ENCODE results near the gene RERE.
A peak's percentile ranks its signal among the peaks of the same experiment; 100 is the strongest.

Gene RERE

GRCh38 chr1:8351693-8352470, 465.6 kb downstream of the RERE start:
- no peak for DNase-seq (ENCODE audit: low read depth)
- peak; percentile 50 for TF ChIP-seq CTCF (IDR thresholded peaks at IDR 0.05; ENCODE audit: control insufficient read depth, extremely low read depth, insufficient read depth)
- no peak overlapping the region for H3K4me3 ChIP-seq (ENCODE audit: low read depth, low read length)

- no peak for TF ChIP-seq CTCF (IDR thresholded peaks at IDR 0.05; ENCODE audit: control insufficient read depth, extremely low read depth, insufficient read depth)
- DNase-seq (ENCODE audit: low read depth), result no peak
- no peak overlapping the region for H3K4me3 ChIP-seq (ENCODE audit: low read depth, low read length)
Observed at GRCh38 chr1:8350914-8351684, 466.3 kb downstream of the RERE start.

- H3K4me3 ChIP-seq (ENCODE audit: low read depth, low read length), result no peak overlapping the region
- TF ChIP-seq CTCF (IDR thresholded peaks at IDR 0.05; ENCODE audit: control insufficient read depth, extremely low read depth, insufficient read depth), result no peak
- no peak for DNase-seq (ENCODE audit: low read depth)
Observed at GRCh38 chr1:8349961-8350360, 467.5 kb downstream of the RERE start.

- DNase-seq (ENCODE audit: low read depth), result no peak
- TF ChIP-seq CTCF (IDR thresholded peaks at IDR 0.05; ENCODE audit: control insufficient read depth, extremely low read depth, insufficient read depth), result no peak
- H3K4me3 ChIP-seq (ENCODE audit: low read depth, low read length), result no peak overlapping the region
Observed at GRCh38 chr1:8349473-8349865, 468.0 kb downstream of the RERE start.

GRCh38 chr1:8348777-8349472, 468.5 kb downstream of the RERE start:
- peak; percentile 80 for TF ChIP-seq CTCF (IDR thresholded peaks at IDR 0.05; ENCODE audit: control insufficient read depth, extremely low read depth, insufficient read depth)
- DNase-seq (ENCODE audit: low read depth), result no peak

DNA sequence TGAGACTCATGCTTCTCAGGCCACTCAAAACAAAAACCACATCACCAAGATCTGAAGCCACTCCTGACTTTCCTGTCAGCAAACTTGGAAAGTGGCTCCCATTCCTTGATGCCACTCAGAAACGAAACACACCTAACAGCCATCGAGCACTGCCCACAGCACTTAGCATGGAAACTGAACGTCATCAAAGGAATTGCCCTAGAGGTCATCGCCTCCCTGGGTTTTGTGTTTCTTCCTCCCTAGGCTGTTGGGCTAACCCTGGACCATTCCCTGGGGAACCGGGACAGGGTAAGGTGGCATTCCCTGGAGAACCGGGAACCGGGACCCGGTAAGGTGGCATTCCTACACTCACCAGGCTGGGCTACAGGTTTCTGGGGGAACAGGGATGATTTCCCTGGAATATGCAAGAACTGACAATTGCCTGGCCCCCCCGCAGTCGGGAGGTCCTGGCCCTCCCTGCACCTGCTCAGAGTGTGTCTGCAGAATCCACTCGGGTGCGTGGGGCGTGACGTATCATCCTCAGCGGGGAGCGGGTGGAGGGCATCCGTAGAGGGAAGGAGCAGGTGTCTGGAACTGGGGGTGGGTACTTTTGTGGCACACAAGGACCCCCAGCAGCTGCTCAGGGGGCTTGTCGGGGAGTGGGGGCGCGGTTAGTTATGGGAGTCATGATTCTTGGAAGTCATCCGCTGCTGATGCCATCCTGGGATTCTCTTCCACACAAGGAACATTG, 469.2 kb downstream of the RERE start:
- TF ChIP-seq CTCF (IDR thresholded peaks at IDR 0.05; ENCODE audit: control insufficient read depth, extremely low read depth, insufficient read depth), result no peak
- no peak for DNase-seq (ENCODE audit: low read depth)
- no peak overlapping the region for H3K4me3 ChIP-seq (ENCODE audit: low read depth, low read length)

More at GRCh38 chr1:8348777-8349472, 468.5 kb downstream of the RERE start:
- no peak overlapping the region for H3K4me3 ChIP-seq (ENCODE audit: low read depth, low read length)
